HG03354 (cell line): ENCODE results near the gene RBBP6.
"Not testable (repeated sequence)": the region's sequence is repeated elsewhere in the genome, so short reads cannot be mapped to it uniquely, and the experiment has no call there.

Experiments used
- ATAC-seq: cut with Tn5 transposase; IDR thresholded peaks from one replicate; pipeline ENCODE4 v1.9.1; 2021; ENCODE audit warnings: mild to moderate bottlenecking; ENCODE audit not compliant: unreplicated experiment, poor library complexity, severe bottlenecking

Gene RBBP6

DNA sequence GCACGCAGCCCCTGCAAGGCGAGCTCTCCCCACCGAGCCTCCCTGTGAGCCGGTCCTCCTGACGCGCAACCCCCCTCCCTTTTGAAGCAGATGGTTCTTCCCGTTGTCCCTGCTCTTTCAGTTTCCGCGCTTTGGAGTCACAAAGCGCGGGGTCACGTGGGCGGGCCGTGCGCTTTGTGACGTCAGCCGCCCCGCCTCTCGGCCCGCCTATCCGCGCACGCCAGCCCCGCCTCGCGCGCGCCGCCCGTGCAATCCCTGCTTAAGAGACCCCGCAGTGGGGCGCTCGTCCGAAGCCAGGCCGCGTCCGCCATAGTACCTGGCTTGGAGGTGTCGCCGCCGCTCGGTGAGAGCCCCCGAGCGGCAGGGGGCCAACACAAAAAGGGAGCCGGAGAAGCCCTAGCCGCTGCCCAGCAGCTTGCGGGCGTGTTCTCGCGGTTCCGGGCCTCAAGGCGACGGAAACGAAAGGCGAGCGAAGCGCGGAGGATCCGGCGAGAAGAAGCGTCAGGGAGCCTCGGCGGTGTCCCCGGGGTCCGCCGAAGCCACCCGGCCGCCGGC lies at the start of gene RBBP6:
Gene RBBP6, plus strand, starts transcription at position 272 of the 555 bp plus-strand sequence. CDS start 1,061 bp downstream, outside the sequence.
- peak; percentile 89 for ATAC-seq

DNA sequence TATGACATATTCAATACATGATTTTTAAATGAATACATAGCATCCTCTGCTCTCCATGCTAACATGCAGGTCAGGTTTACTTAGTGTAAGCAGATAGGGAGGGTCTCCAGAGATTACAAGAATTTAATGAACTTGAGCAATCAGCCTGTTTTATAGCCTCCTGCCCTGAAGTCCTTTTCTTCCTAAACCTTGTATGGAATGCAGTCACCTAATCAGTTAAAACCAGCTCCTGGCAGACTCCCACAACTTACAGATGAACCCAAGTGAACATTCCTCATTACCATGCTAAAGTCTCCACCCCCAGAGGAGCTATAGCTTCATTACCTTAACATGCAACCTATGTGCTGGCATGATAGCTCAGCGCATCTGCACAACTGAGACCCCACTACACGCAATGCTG lies 48.5 kb upstream of the RBBP6 start:
- ATAC-seq: no peak

- no peak for ATAC-seq
These were observed 47.6 kb upstream of the RBBP6 start for GRCh38 chr16:24491731-24492130.

GRCh38 chr16:24493821-24494220 lies 45.5 kb upstream of the RBBP6 start:
- ATAC-seq: no peak

GRCh38 chr16:24495207-24495606 lies 44.2 kb upstream of the RBBP6 start:
- not testable (repeated sequence) for ATAC-seq

- no peak for ATAC-seq
These were observed 41.9 kb upstream of the RBBP6 start for GRCh38 chr16:24497440-24497839.

- ATAC-seq: no peak
These were observed 40.1 kb upstream of the RBBP6 start for GRCh38 chr16:24499193-24499814.

DNA sequence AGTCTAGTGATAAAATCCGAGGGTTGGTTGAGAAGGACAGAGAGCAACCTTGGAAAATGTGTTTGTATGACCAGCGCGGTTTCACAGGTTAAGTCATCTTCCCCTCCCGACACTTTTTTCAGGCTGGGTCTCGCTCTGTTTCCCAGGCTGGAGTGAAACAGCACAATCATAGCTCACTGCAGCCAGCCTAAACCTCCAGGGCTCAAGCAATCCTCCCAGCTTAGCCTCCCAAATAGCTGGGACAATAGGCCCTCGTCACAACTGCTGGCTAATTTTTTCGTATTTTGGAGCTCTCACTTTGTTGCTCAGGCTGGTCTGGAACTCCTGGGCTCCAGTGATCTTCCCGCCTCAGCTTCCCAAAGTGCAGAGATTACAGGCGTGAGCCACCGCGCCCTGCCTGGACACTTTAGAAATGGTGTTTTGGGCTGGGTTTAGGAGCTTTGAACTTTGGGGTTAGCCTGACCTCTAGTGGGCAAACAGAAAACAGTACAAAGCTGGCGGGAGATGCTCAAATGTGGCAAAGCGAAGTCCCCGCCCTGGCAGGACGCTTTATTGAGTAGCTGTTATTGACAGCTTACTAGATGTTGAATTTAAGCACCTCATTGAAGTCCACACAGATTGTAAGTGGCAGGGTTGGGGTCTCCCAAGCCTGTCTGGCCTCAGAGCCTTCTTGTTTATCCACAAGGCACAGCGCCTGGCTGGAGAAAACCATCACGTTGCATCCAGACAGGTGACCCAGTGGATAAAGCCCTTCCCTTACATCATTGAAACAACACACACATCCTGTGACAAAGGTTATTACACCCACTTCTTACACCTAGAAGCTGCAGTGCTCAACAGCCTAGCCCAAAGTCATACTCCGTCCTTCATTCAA lies 34.7 kb upstream of the RBBP6 start:
- ATAC-seq: no peak

DNA sequence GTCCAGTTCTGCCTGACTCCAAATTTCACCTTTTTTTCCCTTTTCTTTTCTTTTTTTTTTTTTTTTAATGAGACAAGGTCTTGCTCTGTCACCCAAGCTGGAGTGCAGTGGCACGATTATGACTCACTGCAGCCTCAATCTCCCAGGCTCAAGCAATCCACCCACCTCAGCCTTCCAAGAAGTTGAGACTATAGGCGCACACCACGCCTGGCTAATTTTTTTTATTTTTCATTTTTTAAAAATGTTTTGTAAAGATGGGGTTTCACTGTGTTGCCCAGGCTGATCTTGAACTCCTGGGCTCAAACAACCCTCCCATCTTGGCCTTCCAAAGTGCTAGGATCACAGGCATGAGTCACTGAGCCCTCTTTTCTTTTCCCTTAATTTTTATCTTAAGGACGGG lies 33.4 kb upstream of the RBBP6 start:
- no peak for ATAC-seq

DNA sequence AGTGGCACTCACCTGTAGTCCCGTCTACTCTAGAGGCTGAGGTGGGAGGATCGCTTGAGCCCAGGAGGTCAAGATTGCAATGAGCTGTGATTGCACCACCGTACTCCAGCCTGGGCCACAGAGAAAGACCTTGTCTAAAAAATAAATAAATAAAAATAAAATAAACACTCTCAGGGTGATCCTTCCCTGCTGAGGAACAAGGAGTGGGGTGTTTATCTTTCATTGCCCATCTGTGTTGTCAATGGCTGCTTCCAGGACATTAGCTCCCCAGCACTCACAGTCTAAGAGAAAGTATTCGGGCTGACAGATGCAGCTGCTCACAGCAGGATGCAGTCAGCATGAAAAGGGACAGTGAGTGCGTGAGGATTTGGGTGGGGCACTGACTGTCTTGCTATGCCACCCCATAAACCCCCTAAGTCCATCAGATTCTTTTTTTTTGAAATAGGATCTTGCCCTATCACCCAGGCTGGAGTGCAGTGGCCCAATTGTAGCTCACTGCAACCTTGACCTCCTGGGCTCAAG lies 31.3 kb upstream of the RBBP6 start:
- ATAC-seq: no peak

GRCh38 chr16:24508614-24509013 lies 30.8 kb upstream of the RBBP6 start:
- ATAC-seq: no peak

DNA sequence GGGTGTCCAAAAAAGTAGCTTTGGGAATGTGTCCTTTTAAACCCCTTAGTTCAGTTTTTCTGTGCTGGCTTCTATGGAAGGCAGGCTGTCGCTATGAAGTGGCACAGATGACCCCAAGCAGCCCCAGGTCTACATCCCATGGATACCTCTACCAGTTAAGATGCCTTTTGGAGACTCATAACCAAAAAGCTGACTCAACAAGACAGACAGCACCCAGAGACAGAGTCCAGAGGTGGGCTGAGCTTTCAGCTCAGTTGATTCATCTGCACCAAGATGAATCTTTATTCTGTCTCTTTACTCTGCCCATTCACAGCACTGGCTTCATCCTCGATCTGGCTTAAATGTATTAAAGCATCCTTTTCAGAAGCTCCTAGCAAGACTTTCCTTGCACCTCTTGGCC lies 29.8 kb upstream of the RBBP6 start:
- ATAC-seq: no peak

- ATAC-seq: no peak
These were observed 28.2 kb upstream of the RBBP6 start for GRCh38 chr16:24511174-24511573.

GRCh38 chr16:24511792-24512191 lies 27.6 kb upstream of the RBBP6 start:
- no peak for ATAC-seq

- no peak for ATAC-seq
These were observed 25.3 kb upstream of the RBBP6 start for GRCh38 chr16:24514096-24514495.

- no peak for ATAC-seq
These were observed 24.2 kb upstream of the RBBP6 start for GRCh38 chr16:24515186-24515585.

- ATAC-seq: no peak
These were observed 22.3 kb upstream of the RBBP6 start for GRCh38 chr16:24516900-24517669.

- ATAC-seq: no peak
These were observed 20.9 kb upstream of the RBBP6 start for GRCh38 chr16:24518498-24518897.

- ATAC-seq: no peak
These were observed 18.4 kb upstream of the RBBP6 start for GRCh38 chr16:24520983-24521382.

- no peak for ATAC-seq
These were observed 16.6 kb upstream of the RBBP6 start for GRCh38 chr16:24522751-24523150.
